MM.1S (cell line): ENCODE results near the gene SCUBE3.

Experiments used
- DNase-seq: peaks from one replicate; pipeline ENCODE4 v3.0.0-alpha.2; 2015
- H2AFZ ChIP-seq: fragments of 300-600 bp; sonication (generic); 2 replicates; pipeline ENCODE4 v1.6.0; 2016; ENCODE audit warnings: antibody characterized with exemption, low read length
- H3F3A ChIP-seq: fragments of 300-600 bp; sonication (generic); 2 replicates; pipeline ENCODE4 v1.6.1; 2016; ENCODE audit warnings: mild to moderate bottlenecking, antibody characterized with exemption, low read length, moderate library complexity, mixed read lengths; ENCODE audit not compliant: insufficient read depth
- H3K27ac ChIP-seq: fragments of 300-600 bp; sonication (generic); 2 replicates; pipeline ENCODE4 v1.5.1; 2016; ENCODE audit warnings: mild to moderate bottlenecking, low read length
- H3K27me3 ChIP-seq: fragments of 300-600 bp; sonication (generic); replicated peaks from 2 replicates; pipeline ENCODE4 v1.6.0; 2016; ENCODE audit warnings: low read length; ENCODE audit not compliant: insufficient read depth
- H3K36me3 ChIP-seq: fragments of 300-600 bp; sonication (generic); replicated peaks from 2 replicates; pipeline ENCODE4 v1.6.1; 2016; ENCODE audit warnings: mild to moderate bottlenecking, low read length, mixed read lengths; ENCODE audit not compliant: insufficient read depth
- H3K4me1 ChIP-seq: fragments of 300-600 bp; sonication (generic); 2 replicates; pipeline ENCODE4 v1.6.1; 2016; ENCODE audit warnings: low read length, mixed read lengths
- H3K4me2 ChIP-seq: fragments of 300-600 bp; sonication (generic); 2 replicates; pipeline ENCODE4 v1.6.0; 2016; ENCODE audit warnings: low read depth, low read length
- H3K4me3 ChIP-seq: fragments of 300-600 bp; sonication (generic); 2 replicates; pipeline ENCODE4 v1.5.1; 2016; ENCODE audit warnings: low read length, mixed read lengths
- H3K79me2 ChIP-seq: fragments of 300-600 bp; sonication (generic); 2 replicates; pipeline ENCODE4 v1.6.1; 2016; ENCODE audit warnings: mixed run types, low read length, mixed read lengths
- H3K9ac ChIP-seq: fragments of 300-600 bp; sonication (generic); 2 replicates; pipeline ENCODE4 v1.6.1; 2016; ENCODE audit warnings: low read length, mixed read lengths
- H3K9me2 ChIP-seq: fragments of 300-600 bp; sonication (generic); replicated peaks from 2 replicates; pipeline ENCODE4 v1.6.1; 2016; ENCODE audit warnings: mild to moderate bottlenecking, low read length, mixed read lengths; ENCODE audit not compliant: insufficient read depth
- H3K9me3 ChIP-seq: fragments of 300-600 bp; sonication (generic); replicated peaks from 2 replicates; pipeline ENCODE4 v1.6.1; 2016; ENCODE audit warnings: mild to moderate bottlenecking, low read length, mixed read lengths; ENCODE audit not compliant: insufficient read depth
- H4K20me1 ChIP-seq: fragments of 300-600 bp; sonication (generic); 2 replicates; pipeline ENCODE4 v1.6.1; 2016; ENCODE audit warnings: mild to moderate bottlenecking, low read length, moderate library complexity, mixed read lengths; ENCODE audit not compliant: insufficient read depth
- EZH2 ChIP-seq: fragments of 300-600 bp; sonication (generic); optimal IDR thresholded peaks from 2 replicates; pipeline ENCODE3; 2017; ENCODE audit warnings: low read depth, mild to moderate bottlenecking, antibody characterized with exemption, low read length, mixed read lengths
- EZH2phosphoT487 ChIP-seq: fragments of 300-600 bp; sonication (generic); IDR thresholded peaks from 2 replicates; pipeline ENCODE4 v1.6.1; 2018; ENCODE audit warnings: antibody characterized with exemption, low read length
- TF ChIP-seq, protein P1 (sequence below): fragments of 300-600 bp; sonication (generic); IDR thresholded peaks from 2 replicates; pipeline ENCODE4 v1.5.1; 2016; ENCODE audit warnings: antibody characterized with exemption, low read length, mixed read lengths

Gene SCUBE3

DNA sequence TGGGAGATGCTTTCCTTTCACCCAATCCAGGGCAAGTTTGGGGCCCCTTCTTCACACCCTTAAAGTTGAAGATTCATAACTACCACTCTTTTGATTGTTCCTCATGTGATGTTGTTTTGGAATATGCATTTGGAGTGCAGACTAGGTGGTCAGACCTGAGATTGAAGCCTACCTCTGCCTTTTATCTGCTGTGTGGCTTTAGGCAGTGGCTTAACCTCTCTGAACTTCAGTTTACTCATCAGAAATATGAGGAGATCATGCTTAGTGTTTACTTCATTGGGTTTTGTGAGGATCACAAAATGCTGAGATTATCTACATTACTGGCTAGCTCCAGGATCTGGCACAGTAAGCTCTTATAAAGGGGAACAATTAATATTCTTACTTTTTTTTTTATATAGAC lies 46.3 kb upstream of the SCUBE3 start:
- Histone ChIP-seq H3K9ac (no peak overlapping the region), H3K9me3 (no peaks in the 10 kb centered on the region), H4K20me1 (no peaks in the 10 kb centered on the region), H3K79me2 (no peaks in the 10 kb centered on the region), H3K9me2 (no peaks in the 10 kb centered on the region), H3K4me3 (no peak overlapping the region), H2AFZ (no peak overlapping the region), H3K27ac (no peak overlapping the region), H3K4me1 (no peaks in the 10 kb centered on the region), H3K4me2 (no peak overlapping the region), H3F3A (no peaks in the 10 kb centered on the region), H3K27me3 (no peaks in the 10 kb centered on the region), H3K36me3 (no peaks in the 10 kb centered on the region)
- DNase-seq = no peak
- TF ChIP-seq, protein P1, sequence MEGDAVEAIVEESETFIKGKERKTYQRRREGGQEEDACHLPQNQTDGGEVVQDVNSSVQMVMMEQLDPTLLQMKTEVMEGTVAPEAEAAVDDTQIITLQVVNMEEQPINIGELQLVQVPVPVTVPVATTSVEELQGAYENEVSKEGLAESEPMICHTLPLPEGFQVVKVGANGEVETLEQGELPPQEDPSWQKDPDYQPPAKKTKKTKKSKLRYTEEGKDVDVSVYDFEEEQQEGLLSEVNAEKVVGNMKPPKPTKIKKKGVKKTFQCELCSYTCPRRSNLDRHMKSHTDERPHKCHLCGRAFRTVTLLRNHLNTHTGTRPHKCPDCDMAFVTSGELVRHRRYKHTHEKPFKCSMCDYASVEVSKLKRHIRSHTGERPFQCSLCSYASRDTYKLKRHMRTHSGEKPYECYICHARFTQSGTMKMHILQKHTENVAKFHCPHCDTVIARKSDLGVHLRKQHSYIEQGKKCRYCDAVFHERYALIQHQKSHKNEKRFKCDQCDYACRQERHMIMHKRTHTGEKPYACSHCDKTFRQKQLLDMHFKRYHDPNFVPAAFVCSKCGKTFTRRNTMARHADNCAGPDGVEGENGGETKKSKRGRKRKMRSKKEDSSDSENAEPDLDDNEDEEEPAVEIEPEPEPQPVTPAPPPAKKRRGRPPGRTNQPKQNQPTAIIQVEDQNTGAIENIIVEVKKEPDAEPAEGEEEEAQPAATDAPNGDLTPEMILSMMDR = no peak
- TF ChIP-seq EZH2 = no peak
- TF ChIP-seq EZH2phosphoT487 = no peak

DNA sequence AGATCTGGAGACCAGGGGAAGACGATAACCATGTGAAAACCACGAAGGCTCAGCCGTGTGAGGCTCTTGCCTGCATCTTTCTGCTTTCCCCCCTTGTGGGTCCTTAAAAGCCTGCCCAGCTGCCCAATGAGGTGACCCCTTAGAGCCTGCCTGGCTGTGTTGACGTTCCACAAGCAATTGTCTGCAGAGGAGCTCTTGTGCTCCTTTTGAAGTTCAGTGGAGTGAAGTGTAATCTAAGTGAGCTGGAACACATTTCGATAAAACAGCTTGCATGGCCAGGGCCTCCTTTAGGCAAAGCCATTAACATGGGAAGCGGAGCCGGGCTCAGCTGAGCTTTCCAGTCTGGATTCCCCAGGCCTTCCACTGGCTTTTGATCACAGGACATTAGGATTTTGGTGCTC lies 45.3 kb upstream of the SCUBE3 start:
- Histone ChIP-seq H3K36me3 (no peaks in the 10 kb centered on the region), H3K9me3 (no peaks in the 10 kb centered on the region), H3F3A (no peaks in the 10 kb centered on the region), H3K9ac (no peak overlapping the region), H3K27ac (no peak overlapping the region), H3K9me2 (no peaks in the 10 kb centered on the region), H3K4me2 (no peak overlapping the region), H3K27me3 (no peaks in the 10 kb centered on the region), H3K79me2 (no peaks in the 10 kb centered on the region), H4K20me1 (no peaks in the 10 kb centered on the region), H3K4me1 (no peaks in the 10 kb centered on the region), H3K4me3 (no peak overlapping the region), H2AFZ (no peak overlapping the region)
- DNase-seq = no peak
- TF ChIP-seq EZH2phosphoT487 = no peak
- TF ChIP-seq, protein P1 = no peak
- TF ChIP-seq EZH2 = no peak

DNA sequence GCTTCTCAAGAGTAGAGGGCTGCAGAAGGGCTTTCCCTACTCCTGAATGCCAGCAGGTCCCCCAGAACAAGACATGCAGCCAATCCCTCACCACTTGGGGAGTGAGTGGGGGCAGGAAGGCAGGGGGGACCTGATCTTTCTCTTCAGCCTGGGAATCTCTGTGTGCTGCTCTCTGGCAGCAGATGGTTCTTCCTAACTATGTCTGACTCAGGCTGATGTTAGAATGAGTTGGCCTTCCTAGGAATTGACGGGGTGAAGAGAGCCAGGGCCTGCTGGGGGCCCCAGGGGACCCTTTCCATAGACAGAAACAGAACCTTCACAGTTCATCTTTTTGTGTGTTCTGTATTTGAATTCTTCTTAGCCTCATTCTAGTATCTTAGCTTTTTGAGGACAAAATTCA lies 43.6 kb upstream of the SCUBE3 start:
- Histone ChIP-seq H3K79me2 (no peaks in the 10 kb centered on the region), H3K9me3 (no peaks in the 10 kb centered on the region), H3K27me3 (no peaks in the 10 kb centered on the region), H4K20me1 (no peaks in the 10 kb centered on the region), H3F3A (no peaks in the 10 kb centered on the region), H3K4me2 (no peak overlapping the region), H3K27ac (no peak overlapping the region), H2AFZ (no peak overlapping the region), H3K4me3 (no peak overlapping the region), H3K36me3 (no peaks in the 10 kb centered on the region), H3K9ac (no peak overlapping the region), H3K4me1 (no peaks in the 10 kb centered on the region), H3K9me2 (no peaks in the 10 kb centered on the region)
- TF ChIP-seq, protein P1 = no peak
- TF ChIP-seq EZH2phosphoT487 = no peak
- TF ChIP-seq EZH2 = no peak
- DNase-seq = no peak
